ENCODE measurements around the gene ADD1.

ADD1 gene

DNA sequence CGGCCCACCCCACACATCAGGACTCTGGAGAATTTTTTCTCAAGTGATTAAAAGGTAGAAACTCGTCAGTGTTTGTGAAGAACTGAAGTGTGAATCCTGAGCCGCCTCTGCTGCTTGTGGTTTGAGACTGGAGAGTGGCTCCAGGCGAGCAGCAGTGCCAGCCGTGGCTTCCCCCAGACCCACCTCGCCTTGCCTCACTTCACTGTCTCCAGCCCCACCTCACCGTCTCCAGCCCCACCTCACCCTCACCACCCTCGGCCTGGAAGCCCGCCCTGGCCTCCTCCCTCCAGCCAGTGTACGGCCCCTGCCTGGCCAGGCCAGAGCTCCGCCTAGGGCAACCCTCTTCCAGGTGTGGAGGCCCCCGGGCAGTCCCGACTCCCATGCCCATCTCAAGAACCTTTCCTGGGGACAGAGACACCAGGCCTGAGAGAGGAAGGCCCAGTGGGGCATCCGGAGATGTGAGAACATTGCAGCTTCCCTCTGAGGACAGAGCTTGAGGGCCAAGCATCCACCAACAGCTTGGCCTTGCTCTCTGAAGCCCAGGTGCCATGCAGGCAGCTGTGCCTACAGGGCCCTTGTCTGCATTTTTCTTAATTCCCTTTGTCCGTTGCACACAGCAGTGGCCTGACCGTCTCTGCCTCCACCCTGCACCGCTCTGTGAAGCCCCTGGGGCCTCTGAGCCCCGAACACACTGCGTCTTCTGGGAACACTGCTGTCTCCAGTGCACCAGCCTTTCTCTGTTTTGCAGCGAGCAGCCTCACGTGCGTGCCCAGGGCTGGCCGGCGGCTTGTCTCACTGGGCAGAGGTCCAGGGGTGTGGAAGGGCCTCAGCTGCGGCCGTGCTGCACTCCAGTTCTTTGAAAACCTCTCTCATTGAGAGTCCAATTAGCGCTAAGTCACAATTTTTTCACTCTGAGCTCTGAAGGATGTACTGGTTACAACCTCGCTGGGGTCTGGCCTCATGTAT, 37.0 kb upstream of the ADD1 start:
- DNase-seq (ENCODE audit: low read depth) = no peak
- TF ChIP-seq, protein P1, sequence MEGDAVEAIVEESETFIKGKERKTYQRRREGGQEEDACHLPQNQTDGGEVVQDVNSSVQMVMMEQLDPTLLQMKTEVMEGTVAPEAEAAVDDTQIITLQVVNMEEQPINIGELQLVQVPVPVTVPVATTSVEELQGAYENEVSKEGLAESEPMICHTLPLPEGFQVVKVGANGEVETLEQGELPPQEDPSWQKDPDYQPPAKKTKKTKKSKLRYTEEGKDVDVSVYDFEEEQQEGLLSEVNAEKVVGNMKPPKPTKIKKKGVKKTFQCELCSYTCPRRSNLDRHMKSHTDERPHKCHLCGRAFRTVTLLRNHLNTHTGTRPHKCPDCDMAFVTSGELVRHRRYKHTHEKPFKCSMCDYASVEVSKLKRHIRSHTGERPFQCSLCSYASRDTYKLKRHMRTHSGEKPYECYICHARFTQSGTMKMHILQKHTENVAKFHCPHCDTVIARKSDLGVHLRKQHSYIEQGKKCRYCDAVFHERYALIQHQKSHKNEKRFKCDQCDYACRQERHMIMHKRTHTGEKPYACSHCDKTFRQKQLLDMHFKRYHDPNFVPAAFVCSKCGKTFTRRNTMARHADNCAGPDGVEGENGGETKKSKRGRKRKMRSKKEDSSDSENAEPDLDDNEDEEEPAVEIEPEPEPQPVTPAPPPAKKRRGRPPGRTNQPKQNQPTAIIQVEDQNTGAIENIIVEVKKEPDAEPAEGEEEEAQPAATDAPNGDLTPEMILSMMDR (conservative IDR thresholded peaks at IDR 0.05; ENCODE audit: control insufficient read depth, insufficient read depth, low read depth, low read length) = no peak
- H3K4me3 ChIP-seq (ENCODE audit: control insufficient read depth, low read depth, low read length) = no peak overlapping the region

DNA sequence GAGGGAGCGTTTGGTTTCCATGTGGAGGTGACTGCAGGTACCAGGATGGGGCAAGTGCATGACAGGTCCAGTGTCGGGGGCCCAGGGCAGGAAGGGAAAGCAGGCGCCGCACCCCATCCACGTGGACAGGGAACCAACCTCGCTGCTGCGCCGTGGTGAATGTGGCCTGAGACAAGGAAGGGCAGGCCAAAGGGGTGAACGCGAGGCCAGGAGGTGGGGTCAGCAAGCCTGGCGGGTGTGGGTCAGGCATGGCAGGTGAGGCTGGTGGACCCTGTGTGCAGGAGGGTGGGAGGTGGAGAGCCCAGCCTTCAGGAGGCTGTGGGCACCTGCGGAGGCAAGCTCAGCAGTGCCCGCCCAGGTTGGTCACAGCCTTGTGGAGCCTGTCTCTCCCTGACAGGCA, 36.1 kb upstream of the ADD1 start:
- DNase-seq (ENCODE audit: low read depth) = no peak
- TF ChIP-seq, protein P1 (conservative IDR thresholded peaks at IDR 0.05; ENCODE audit: control insufficient read depth, insufficient read depth, low read depth, low read length) = no peak
- H3K4me3 ChIP-seq (ENCODE audit: control insufficient read depth, low read depth, low read length) = no peak overlapping the region

DNA sequence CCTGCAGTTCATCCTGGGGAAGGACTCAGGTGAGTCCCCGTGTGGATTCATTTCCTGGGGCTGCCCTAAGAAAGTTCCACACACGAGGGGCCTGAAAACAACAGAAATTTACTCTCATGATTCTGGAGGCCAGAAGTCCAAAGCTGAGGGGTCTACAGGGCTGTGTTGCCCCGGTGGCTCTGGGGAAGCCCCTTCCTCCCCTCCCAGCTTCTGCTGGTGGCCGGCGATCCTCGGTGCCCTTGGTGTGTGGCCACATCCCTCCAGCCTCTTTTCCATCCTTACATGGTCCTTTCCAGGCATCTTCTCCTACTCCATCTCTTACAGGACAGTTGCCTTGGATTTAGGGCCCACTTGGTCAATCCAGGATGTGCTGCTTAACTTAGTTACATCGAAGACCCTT, 35.6 kb upstream of the ADD1 start:
- DNase-seq (ENCODE audit: low read depth) = no peak
- TF ChIP-seq, protein P1 (conservative IDR thresholded peaks at IDR 0.05; ENCODE audit: control insufficient read depth, insufficient read depth, low read depth, low read length) = no peak
- H3K4me3 ChIP-seq (ENCODE audit: control insufficient read depth, low read depth, low read length) = no peak overlapping the region

DNA sequence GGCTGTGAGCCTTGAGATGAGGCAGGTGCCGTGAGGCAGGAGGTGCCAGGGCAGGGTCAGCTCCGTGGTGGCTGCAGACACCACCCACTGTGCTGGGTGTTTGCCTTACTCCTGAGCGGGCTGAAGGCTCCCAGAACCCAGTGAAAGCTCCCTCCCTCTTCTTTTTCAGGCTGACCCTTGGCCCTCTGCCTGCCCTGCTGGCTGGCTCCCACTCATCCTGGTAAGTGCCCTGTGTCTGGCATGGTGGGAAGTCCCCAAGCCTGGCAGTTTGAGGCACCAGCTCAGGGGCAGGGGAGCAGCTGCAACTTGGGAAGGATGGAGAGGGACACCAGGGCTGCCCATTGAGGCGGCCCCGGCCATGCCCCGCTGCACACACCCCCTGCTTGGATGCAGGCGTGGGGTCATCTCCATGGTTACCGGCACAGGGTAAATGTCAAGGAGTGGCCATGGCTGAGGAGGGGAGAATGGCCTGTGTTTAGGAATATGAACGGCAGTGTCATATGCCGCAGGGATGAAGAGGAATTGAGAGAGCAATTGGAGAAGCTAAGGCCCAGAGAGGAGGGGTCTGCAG, 33.9 kb upstream of the ADD1 start:
- DNase-seq (ENCODE audit: low read depth) = no peak
- no peak overlapping the region for H3K4me3 ChIP-seq (ENCODE audit: control insufficient read depth, low read depth, low read length)
- TF ChIP-seq, protein P1 (conservative IDR thresholded peaks at IDR 0.05; ENCODE audit: control insufficient read depth, insufficient read depth, low read depth, low read length) = no peak

DNA sequence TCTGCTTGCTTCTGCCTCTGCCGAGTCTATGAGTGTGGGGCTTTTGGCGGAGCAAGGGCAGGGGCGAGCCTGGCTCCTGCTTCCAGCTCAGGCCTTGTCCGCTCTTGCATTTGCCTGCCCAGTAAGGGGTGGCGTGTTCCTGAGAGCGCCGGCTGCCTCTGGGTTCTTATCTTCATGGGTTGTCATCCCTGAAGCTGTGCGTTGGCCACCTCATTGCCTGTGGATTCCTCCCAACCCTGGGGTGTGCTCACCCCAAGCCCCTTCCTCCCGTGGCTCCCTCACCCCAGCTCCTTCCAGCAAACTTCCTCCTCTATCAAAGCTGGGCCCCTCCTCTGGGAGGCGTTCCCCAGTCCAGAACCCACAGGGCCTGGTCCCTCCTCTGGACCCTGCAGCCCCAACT, 33.3 kb upstream of the ADD1 start:
- TF ChIP-seq, protein P1 (conservative IDR thresholded peaks at IDR 0.05; ENCODE audit: control insufficient read depth, insufficient read depth, low read depth, low read length) = no peak
- no peak overlapping the region for H3K4me3 ChIP-seq (ENCODE audit: control insufficient read depth, low read depth, low read length)
- DNase-seq (ENCODE audit: low read depth) = no peak

DNA sequence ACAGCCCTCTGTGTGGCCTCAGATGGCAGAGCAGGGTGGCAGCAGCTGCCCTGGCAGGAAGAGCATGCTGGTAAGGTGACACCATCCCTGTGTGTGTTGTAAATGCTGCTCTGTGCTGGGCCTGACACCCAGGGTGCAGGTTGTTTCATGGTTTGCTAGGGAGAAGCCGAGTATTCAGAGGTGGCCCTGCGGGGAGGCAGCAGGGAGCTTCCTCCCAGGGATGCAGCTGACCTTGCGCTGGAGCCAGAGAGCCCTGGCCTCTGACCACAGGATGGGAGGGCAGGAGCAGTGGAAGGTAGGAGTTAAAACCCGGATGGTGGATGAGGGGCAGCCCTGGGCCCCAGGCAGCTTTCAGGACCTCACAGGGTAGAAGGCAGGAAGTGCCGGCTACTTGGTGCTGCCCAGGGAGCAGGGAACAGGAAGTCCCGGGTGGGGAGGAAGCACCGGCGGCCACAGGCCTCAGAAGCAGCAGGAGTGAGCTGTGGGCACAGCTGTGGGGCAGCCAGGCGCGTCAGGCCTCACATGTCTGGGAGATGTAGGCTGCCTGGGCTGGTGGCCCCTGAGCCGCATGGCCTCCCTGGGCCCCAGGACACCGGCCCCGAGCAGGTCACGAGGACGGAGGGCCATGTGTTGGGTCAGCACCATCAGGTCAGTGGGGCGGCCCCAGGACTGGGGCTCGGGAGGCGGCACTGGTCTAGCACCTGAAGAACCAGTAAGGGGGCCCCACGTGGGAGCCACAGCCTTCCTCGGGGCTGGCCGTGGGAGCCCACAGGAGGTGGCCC, 31.6 kb upstream of the ADD1 start:
- peak; percentile 70 for DNase-seq (ENCODE audit: low read depth)
- TF ChIP-seq, protein P1 (conservative IDR thresholded peaks at IDR 0.05; ENCODE audit: control insufficient read depth, insufficient read depth, low read depth, low read length) = no peak
- peak overlapping the region; percentile 34 for H3K4me3 ChIP-seq (ENCODE audit: control insufficient read depth, low read depth, low read length)

Measured in fibroblast of mammary gland (primary cell).